AG10803 (cell line): ENCODE data around the gene GNPNAT1.
"Not testable (repeated sequence)": the region's sequence is repeated elsewhere in the genome, so short reads cannot be mapped to it uniquely, and the experiment has no call there.

Experiments
- DNase-seq: peaks from one replicate; pipeline ENCODE4 v3.0.0; 2010; ENCODE audit warnings: low read depth
- H3K4me3 ChIP-seq: 2 replicates; pipeline ENCODE4 v1.5.1; 2011; ENCODE audit warnings: mild to moderate bottlenecking, low read length, control low read depth
- CTCF ChIP-seq: conservative IDR thresholded peaks from 2 replicates; pipeline ENCODE4 v1.5.1; 2011; ENCODE audit warnings: mild to moderate bottlenecking, low read length, control low read depth, inconsistent platforms

The GNPNAT1 gene

GRCh38 chr14:52778702-52779101, 12.7 kb downstream of the GNPNAT1 start:
- H3K4me3 ChIP-seq = no peak overlapping the region
- no peak for TF ChIP-seq CTCF
- DNase-seq = no peak

GRCh38 chr14:52776816-52777215, 14.6 kb downstream of the GNPNAT1 start:
- no peak for DNase-seq
- TF ChIP-seq CTCF = no peak
- no peak overlapping the region for H3K4me3 ChIP-seq

GRCh38 chr14:52769887-52770286, 21.5 kb downstream of the GNPNAT1 start:
- H3K4me3 ChIP-seq = no peak overlapping the region
- TF ChIP-seq CTCF = no peak
- no peak for DNase-seq

GRCh38 chr14:52767058-52767833, 24.2 kb downstream of the GNPNAT1 start:
- no peak overlapping the region for H3K4me3 ChIP-seq
- no peak for DNase-seq
- no peak for TF ChIP-seq CTCF

- not testable (repeated sequence) for H3K4me3 ChIP-seq
Measured at GRCh38 chr14:52762923-52763322, 28.5 kb downstream of the GNPNAT1 start.

GRCh38 chr14:52759145-52759544, 32.3 kb downstream of the GNPNAT1 start:
- TF ChIP-seq CTCF = no peak

More at GRCh38 chr14:52762923-52763322, 28.5 kb downstream of the GNPNAT1 start:
- not testable (repeated sequence) for DNase-seq

GRCh38 chr14:52755607-52756316, 35.6 kb downstream of the GNPNAT1 start:
- H3K4me3 ChIP-seq = no peak overlapping the region
- TF ChIP-seq CTCF = no peak
- no peak for DNase-seq

More at GRCh38 chr14:52759145-52759544, 32.3 kb downstream of the GNPNAT1 start:
- no peak for DNase-seq
- no peak overlapping the region for H3K4me3 ChIP-seq
